CD4-positive, alpha-beta T cell treated with Interleukin-4 for 1 hour (primary cell): ENCODE measurements around the gene DCLK1.

Source experiments
- DNase-seq, 2 donors: peaks; one replicate each; pipeline ENCODE4 v3.0.0-alpha.2; 2020 to 2022

DCLK1 gene

GRCh38 chr13:35731471-35731870 lies 399.7 kb downstream of the DCLK1 start:
- DNase-seq, result no peak

- DNase-seq, result no peak
Measured at GRCh38 chr13:35729926-35730627, 401.1 kb downstream of the DCLK1 start.

GRCh38 chr13:35727881-35728280 lies 403.3 kb downstream of the DCLK1 start:
- no peak for DNase-seq

- DNase-seq, result no peak
Measured at GRCh38 chr13:35724446-35724845, 406.7 kb downstream of the DCLK1 start.

- no peak for DNase-seq
Measured at GRCh38 chr13:35723821-35724220, 407.4 kb downstream of the DCLK1 start.

DNA sequence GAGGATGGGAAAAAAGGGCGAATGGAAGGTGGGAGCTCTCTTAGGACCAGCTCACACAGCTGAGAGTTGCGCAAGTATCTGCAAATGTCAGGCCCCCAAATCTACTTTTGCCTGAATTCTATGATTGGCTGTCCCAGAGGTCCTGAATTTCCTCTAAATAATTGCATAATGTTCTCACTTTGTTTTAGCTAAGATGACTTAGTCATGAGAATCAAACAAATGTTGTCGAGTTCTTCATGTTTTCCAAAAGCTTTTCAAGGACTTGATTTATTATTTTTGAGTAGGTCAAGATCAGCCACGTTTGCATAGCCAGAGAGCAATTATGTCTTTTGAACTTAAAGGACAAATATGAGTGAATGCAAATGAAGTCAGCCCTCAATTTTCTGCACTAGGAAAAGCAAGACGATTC lies 408.1 kb downstream of the DCLK1 start:
- no peak for DNase-seq

DNA sequence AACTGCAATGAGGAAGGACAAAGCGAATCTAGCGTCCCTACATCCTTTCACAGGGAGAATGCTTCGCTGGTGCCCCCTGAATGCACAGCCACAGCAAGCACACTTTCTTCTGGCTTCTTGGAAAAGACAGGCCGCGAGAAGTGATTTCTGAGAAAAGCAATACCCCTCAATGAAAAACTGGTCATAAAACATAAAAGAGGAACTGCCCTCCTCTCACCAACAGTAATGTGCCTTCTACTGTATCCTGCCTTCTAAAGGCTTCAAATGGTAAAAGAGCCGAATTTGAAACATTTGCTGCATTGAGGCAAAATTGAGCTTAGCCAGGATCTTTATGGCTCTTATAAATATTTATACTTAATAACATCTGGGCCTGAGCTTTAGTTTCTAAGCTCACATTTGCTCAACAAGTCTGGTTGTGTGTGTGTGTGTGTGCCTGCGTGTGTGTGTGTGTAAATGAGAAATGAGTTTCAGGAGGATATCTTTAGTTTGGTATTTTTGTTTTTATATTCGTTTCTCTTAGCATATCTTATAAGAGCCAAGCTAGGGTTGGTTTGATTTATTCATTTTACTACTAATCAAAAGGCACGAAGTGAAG lies 408.6 kb downstream of the DCLK1 start:
- DNase-seq, result no peak

GRCh38 chr13:35720690-35721554 lies 410.3 kb downstream of the DCLK1 start:
- DNase-seq, result peak in 1 of 2 donors; percentile 7

GRCh38 chr13:35720290-35720689 lies 410.9 kb downstream of the DCLK1 start:
- DNase-seq, result no peak
